Spinal cord (tissue), 10 donors: ENCODE data around the gene XKR8. TPM values are rescaled to one million over a fixed set of nuclear protein-coding genes. Genes with fewer than 3 reads are reported as not detected.

Experiments
- DNase-seq, 6 donors: peaks; one replicate each; pipeline versions ENCODE4 v3.0.0 to v3.0.0-alpha.2; 2013 to 2015; ENCODE audit warnings: low spot score in 6 of 6, low read depth in 4 of 6
- H3K27ac ChIP-seq: one replicate; pipeline ENCODE4 v1.5.1; 2013; ENCODE audit warnings: low read depth, low read length, control low read depth
- H3K27me3 ChIP-seq: one replicate; pipeline ENCODE4 v1.6.1; 2013; ENCODE audit warnings: low read length; ENCODE audit not compliant: control insufficient read depth, insufficient read depth
- H3K36me3 ChIP-seq: one replicate; pipeline ENCODE4 v1.6.1; 2013; ENCODE audit warnings: low read length; ENCODE audit not compliant: control insufficient read depth, insufficient read depth
- H3K4me1 ChIP-seq: one replicate; pipeline ENCODE4 v1.6.1; 2013; ENCODE audit warnings: low read length; ENCODE audit not compliant: control insufficient read depth, insufficient read depth
- H3K4me3 ChIP-seq: one replicate; pipeline ENCODE4 v1.5.1; 2013; ENCODE audit warnings: low read depth, low read length, control low read depth
- H3K9me3 ChIP-seq: one replicate; pipeline ENCODE4 v1.6.1; 2013; ENCODE audit warnings: low read length; ENCODE audit not compliant: control insufficient read depth, insufficient read depth
- WGBS: methylation state at CpG from one replicate; pipeline ENCODE4 v1.1.5; 2013; ENCODE audit warnings: missing lambda C conversion rate; ENCODE audit not compliant: insufficient coverage; 5-methylcytosine and 5-hydroxymethylcytosine counted together
- polyA plus RNA-seq, 2 donors: library from polyadenylated mRNA; unstranded; fragments of 120-200 nt; gene quantifications; one replicate each; pipeline ENCODE4 v1.2.1, GENCODE V29; 2013; ENCODE audit not compliant: insufficient read length in 2 of 2
- total RNA-seq, 2 donors: library from RNA; depleted of rRNA in 1 of 2; stranded (reverse); fragments of 120-200 nt in 1 of 2; fragments of >200 nt in 1 of 2; gene quantifications; one replicate each; pipeline versions ENCODE4 v1.2.3 to v1.2.4, GENCODE V29; 2013 to 2014
- donor health status: healthy.

The XKR8 gene
- total and polyA plus RNA-seq, 4 donors = 2.4 to 9.9 (median 5.9) TPM

DNA sequence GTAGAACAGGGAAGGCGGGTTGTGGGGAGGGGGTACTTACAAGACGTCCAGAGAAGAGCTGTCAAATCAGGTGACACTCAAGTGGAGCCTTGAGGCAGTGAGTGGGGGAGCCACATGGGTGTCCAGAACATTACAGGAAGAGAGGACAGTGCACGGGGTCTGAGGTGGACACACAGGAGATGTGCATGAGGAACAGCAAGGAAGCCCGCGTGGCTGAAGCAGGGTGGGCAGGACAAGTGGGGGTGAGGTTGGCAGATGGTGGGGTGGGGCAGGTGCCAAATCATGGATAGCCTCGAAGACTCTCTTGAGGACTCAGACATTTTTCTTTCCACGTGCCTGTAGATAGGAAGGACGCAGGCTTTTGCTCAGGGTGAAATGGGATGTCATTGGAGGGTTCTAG lies 24.1 kb upstream of the XKR8 start:
- WGBS = 66% methylated on average over 7 of the region's 8 CpGs
- Histone ChIP-seq H3K27ac (no peak overlapping the region), H3K4me3 (no peak overlapping the region), H3K27me3 (peaks cover 10% of the 10 kb centered on the region), H3K9me3 (no peaks in the 10 kb centered on the region), H3K36me3 (no peaks in the 10 kb centered on the region), H3K4me1 (peaks cover 8% of the 10 kb centered on the region)
- no peak for DNase-seq

DNA sequence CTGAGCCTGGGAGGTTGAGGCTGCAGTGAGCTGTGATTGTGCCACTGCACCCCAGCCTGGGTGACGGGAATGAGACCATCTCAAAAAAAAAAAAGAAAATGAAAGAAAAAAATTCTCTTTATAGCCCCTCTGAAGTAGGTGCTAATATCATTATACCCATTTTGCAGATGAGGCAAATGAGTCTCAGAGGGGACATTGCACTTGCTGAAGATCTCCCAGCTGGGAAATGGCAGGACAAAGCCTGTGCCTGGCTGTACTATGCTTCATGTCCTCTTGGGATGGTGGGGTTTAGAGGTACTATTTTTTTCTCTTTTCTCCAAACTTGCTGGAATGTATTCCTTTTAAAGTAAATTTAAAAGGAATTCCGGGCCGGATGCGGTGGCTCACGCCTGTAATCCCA lies 23.4 kb upstream of the XKR8 start:
- Histone ChIP-seq H3K9me3 (no peaks in the 10 kb centered on the region), H3K27me3 (peaks cover 10% of the 10 kb centered on the region), H3K27ac (no peak overlapping the region), H3K4me1 (peaks cover 8% of the 10 kb centered on the region), H3K4me3 (no peak overlapping the region), H3K36me3 (no peaks in the 10 kb centered on the region)
- WGBS = no CpG with 5 or more reads among the region's 5 CpGs
- DNase-seq = no peak

DNA sequence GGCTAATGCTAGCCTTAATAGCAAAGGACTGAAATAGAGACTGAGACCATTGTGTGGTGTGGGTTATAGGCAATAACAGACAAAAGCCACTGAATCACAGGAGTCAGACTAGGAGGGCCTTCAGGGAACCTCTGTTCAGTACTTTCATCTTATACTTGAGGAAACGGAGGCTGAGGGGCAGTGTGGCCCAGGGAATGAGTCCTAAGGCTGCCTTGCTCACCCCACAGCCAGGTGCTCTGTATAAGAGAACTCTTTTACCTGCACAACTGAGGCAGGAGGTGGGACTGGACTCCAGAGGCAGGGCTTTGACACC lies 22.3 kb upstream of the XKR8 start:
- peaks cover 10% of the 10 kb centered on the region for H3K27me3 ChIP-seq
- H3K4me1 ChIP-seq = peaks cover 8% of the 10 kb centered on the region
- H3K27ac ChIP-seq = no peak overlapping the region
- H3K36me3 ChIP-seq = no peaks in the 10 kb centered on the region
- no peak overlapping the region for H3K4me3 ChIP-seq
- no peak for DNase-seq
- H3K9me3 ChIP-seq = no peaks in the 10 kb centered on the region
- WGBS = no CpG with 5 or more reads among the region's 1 CpG

DNA sequence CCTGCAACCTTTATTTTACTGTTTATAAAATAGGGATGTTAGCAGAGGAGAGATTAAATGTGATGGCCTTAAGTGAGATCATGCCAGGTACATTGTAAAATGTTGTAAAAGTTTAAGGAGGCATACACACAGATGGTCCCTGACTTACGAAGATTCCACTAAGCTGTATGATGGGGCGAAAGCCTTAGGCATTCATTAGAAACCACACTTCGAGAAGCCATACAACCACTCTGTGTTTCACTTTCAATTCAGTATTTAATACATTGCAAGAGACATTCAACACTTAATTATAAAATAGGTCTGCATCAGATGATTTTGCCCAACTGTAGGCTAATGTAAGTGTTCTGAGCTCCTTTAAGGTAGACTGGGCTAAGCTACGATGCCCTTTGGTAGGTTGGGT lies 21.3 kb upstream of the XKR8 start:
- Histone ChIP-seq H3K27ac (no peak overlapping the region), H3K27me3 (peaks cover 10% of the 10 kb centered on the region), H3K4me3 (no peak overlapping the region), H3K36me3 (no peaks in the 10 kb centered on the region), H3K9me3 (no peaks in the 10 kb centered on the region), H3K4me1 (peaks cover 8% of the 10 kb centered on the region)
- WGBS = no CpG with 5 or more reads among the region's 4 CpGs
- DNase-seq = no peak

DNA sequence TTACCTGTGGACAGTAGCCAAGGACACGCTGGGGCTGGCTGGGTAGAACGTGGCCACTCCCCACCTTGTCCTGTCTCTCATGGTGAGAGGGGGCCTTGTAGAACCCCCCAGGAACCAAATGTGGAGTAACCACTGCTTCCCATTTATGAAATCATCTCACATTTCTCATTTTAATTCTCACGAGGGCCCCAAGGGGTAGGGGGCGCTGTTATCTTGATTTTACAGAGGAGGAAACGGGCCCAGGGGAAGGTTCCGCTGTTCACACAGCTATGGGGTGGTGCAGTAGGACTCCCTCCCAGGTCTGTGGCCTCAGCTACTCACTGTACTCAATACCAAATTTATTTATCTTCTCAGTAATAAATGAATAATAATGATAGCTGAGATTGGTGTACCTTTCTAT lies 19.5 kb upstream of the XKR8 start:
- DNase-seq = no peak
- Histone ChIP-seq H3K27ac (no peak overlapping the region), H3K27me3 (peaks cover 3% of the 10 kb centered on the region), H3K4me3 (no peak overlapping the region), H3K4me1 (peaks cover 1% of the 10 kb centered on the region), H3K36me3 (no peaks in the 10 kb centered on the region), H3K9me3 (no peaks in the 10 kb centered on the region)
- WGBS = 67% methylated on average over 2 of the region's 6 CpGs

DNA sequence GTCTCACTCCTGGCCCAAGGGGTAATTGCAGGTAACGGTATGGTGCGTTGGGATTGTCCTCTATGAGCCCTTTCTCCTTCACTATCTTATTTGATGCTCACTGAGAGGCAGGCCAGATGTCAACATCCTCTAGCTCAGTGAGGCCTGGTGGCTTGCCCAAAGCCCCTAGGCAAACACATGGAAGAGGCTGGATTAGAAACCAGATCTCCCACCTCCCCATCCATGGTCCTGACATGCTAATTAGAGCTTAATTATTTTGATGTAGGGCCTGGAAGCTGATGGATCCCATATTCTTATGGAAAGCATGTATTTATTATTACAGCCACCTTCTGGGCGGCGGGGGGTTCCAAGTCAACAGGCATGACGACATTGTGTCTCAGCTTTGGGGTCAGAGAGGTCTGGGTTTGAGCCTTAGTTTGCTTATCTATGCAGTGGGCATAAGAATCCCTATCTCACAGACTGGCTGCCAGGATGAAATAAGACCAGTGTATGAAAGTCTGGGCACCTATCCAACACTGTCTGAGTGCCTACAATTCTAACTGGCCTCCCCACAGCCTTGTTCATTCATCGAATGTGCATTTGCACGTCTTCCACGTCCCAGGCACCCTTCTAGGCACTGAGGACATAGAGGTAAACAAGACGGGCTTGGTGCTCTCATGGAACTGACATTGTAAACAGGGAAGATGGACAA lies 18.8 kb upstream of the XKR8 start:
- Histone ChIP-seq H3K4me3 (no peak overlapping the region), H3K4me1 (no peaks in the 10 kb centered on the region), H3K27ac (no peak overlapping the region), H3K36me3 (peaks cover 4% of the 10 kb centered on the region), H3K27me3 (no peaks in the 10 kb centered on the region), H3K9me3 (no peaks in the 10 kb centered on the region)
- DNase-seq = no peak
- WGBS = 64% methylated on average over 6 of the region's 9 CpGs

DNA sequence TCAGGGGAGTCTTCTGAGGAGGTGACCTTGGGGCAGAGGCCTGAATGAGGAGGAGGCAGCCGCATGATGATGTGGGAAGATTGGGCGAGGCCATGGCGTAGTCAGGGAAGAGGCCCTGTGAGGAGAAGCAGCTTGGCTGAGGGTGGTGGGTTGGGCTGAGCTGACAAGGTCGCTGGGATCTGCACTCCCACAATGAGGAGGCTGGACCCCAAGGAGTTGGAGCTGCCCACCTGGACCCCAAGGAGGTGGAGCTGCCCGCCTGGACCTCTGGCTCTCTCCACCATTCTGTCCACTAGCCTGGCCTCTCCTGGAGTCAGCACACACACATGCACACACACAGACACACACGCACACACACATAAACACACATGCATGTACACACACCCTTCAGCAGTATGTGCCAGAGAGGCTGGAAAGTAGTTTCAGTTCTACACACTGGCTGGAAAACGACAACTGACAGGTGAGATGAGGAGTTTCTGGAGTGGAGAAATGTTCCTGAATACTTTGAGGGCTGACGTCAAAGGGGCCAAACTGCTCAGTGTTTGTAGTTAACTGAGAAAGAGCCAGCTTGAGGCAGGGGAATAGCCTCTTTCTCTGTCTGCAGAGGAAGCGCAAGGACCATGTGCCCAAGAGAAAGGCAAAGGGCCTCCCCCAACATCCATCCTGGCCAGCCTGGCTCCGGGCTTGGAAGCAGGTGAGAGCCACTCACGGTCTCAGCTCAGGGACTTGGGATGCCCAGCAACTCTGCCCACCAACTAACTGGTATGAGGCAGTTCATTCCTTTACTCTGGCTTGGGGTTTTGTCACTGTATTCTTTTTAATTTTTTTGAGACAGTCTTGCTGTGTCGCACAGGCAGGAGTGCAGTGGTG lies 17.9 kb upstream of the XKR8 start:
- 92% methylated on average over 10 of the region's 12 CpGs for WGBS
- Histone ChIP-seq H3K27ac (no peak overlapping the region), H3K27me3 (no peaks in the 10 kb centered on the region), H3K9me3 (no peaks in the 10 kb centered on the region), H3K4me3 (no peak overlapping the region), H3K36me3 (peaks cover 4% of the 10 kb centered on the region), H3K4me1 (no peaks in the 10 kb centered on the region)
- no peak for DNase-seq

DNA sequence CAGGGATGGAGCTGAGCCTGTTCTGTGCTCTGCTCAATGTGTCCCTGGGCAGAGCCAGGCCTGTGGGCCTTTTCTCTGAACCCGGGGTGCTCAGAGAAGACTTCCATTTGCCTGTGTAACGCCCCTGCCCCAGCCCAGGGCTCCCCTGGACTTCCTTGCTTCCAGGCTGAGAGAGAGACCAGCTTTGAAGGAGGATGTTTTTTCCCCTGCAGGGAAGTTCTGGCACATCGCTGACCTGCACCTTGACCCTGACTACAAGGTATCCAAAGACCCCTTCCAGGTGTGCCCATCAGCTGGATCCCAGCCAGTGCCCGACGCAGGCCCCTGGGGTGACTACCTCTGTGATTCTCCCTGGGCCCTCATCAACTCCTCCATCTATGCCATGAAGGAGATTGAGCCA lies 14.8 kb upstream of the XKR8 start:
- DNase-seq = no peak
- H3K9me3 ChIP-seq = no peaks in the 10 kb centered on the region
- H3K4me1 ChIP-seq = no peaks in the 10 kb centered on the region
- H3K4me3 ChIP-seq = no peak overlapping the region
- peaks cover 4% of the 10 kb centered on the region for H3K36me3 ChIP-seq
- H3K27ac ChIP-seq = no peak overlapping the region
- 85% methylated on average over 5 of the region's 5 CpGs for WGBS
- no peaks in the 10 kb centered on the region for H3K27me3 ChIP-seq

DNA sequence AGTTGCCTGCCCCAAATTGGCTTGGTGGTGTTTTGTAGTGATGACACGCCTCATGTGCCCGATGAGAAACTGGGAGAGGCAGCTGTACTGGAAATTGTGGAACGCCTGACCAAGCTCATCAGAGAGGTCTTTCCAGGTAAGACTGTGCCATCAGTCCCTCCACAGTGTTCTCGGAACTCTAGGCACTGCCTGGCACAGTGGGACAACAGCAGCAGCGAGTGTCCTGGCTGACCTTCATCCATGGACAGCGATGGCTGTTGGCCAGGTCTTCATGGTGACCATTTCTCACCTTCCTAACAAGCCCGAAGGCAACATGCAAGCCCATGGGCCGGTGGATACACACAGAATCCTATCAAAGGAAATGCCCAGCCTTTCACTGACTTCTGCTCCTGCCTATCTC lies 10.7 kb upstream of the XKR8 start:
- Histone ChIP-seq H3K27ac (no peak overlapping the region), H3K4me1 (no peaks in the 10 kb centered on the region), H3K9me3 (no peaks in the 10 kb centered on the region), H3K4me3 (no peak overlapping the region), H3K27me3 (no peaks in the 10 kb centered on the region), H3K36me3 (peaks cover 4% of the 10 kb centered on the region)
- no peak for DNase-seq
- 94% methylated on average over 8 of the region's 8 CpGs for WGBS

DNA sequence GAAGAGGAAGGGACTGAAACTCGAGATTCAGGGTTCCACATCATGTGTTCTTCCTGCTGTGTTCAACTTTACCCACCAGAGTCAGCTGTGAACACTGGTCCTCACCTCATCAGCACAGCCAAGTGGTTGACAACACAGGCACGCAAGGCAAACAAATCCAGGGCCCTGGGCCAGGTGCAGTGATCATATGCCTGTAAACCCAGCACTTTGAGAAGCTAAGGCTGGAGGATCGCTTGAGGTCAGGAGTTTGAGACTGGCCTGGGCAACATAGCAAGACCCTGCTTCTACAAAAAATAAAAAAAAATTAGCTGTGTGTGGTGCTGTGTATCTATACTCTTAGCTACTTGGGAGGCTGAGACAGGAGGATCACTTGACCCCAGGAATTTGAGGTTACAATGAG lies 8.4 kb upstream of the XKR8 start:
- Histone ChIP-seq H3K9me3 (no peaks in the 10 kb centered on the region), H3K4me1 (no peaks in the 10 kb centered on the region), H3K4me3 (no peak overlapping the region), H3K36me3 (no peaks in the 10 kb centered on the region), H3K27me3 (no peaks in the 10 kb centered on the region), H3K27ac (no peak overlapping the region)
- DNase-seq = no peak
- 67% methylated on average over 1 of the region's 3 CpGs for WGBS
